ENCODE data around the gene PRKAR1B.
"Not testable (repeated sequence)": the region's sequence is repeated elsewhere in the genome, so short reads cannot be mapped to it uniquely, and the experiment has no call there.

Gene PRKAR1B

GRCh38 chr7:756928-757560 lies 30.0 kb upstream of the PRKAR1B start:
- H3K27ac ChIP-seq, result no peak overlapping the region
- no peak for TF ChIP-seq CTCF (conservative IDR thresholded peaks at IDR 0.05)

GRCh38 chr7:756231-756927 lies 29.3 kb upstream of the PRKAR1B start:
- no peak overlapping the region for H3K27ac ChIP-seq
- TF ChIP-seq CTCF (conservative IDR thresholded peaks at IDR 0.05), result no peak

GRCh38 chr7:755413-755805 lies 28.3 kb upstream of the PRKAR1B start:
- no peak for TF ChIP-seq CTCF (conservative IDR thresholded peaks at IDR 0.05)
- no peak overlapping the region for H3K27ac ChIP-seq

GRCh38 chr7:754531-755412 lies 27.7 kb upstream of the PRKAR1B start:
- no peak for TF ChIP-seq CTCF (conservative IDR thresholded peaks at IDR 0.05)
- H3K27ac ChIP-seq, result no peak overlapping the region

GRCh38 chr7:753190-753589 lies 26.1 kb upstream of the PRKAR1B start:
- TF ChIP-seq CTCF (conservative IDR thresholded peaks at IDR 0.05), result no peak
- H3K27ac ChIP-seq, result no peak overlapping the region

- not testable (repeated sequence) for H3K27ac ChIP-seq
Observed at GRCh38 chr7:752256-752655, 25.2 kb upstream of the PRKAR1B start.

GRCh38 chr7:751826-752225 lies 24.7 kb upstream of the PRKAR1B start:
- H3K27ac ChIP-seq, result no peak overlapping the region
- TF ChIP-seq CTCF (conservative IDR thresholded peaks at IDR 0.05), result no peak
